ENCODE measurements around the gene ITPR2.
"Not testable (repeated sequence)": the region's sequence is repeated elsewhere in the genome, so short reads cannot be mapped to it uniquely, and the experiment has no call there.

The ITPR2 gene

DNA sequence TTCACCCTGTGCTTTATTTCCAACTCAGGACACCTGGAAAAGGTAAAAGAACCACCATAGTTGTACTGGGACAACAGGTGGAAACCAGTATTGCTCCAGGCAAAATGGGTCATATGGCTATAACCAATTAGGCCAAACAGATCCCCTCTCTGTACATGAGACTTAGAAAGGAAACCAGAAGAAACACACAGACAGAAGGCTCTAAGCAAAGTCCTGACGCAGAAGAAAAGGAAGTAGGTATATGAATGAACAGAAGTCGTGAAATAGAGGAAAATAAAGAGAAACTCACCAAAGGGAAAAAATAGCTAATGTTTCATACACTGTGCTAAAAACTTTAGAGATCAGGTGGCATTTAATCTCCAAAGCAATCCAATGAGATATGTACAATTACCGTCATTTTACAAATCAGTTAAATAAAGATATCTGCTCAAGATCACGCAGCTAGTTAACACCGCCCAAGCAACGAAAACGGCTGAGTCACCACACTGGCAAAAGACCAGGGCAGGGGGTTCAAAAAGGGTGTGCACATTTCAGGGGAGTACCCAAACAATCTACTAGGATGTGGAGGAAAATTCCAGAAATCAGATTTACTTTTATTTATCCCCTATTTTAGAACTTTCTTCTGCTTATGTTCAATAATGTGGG lies 82.3 kb downstream of the ITPR2 start:
- DNase-seq = no peak

DNA sequence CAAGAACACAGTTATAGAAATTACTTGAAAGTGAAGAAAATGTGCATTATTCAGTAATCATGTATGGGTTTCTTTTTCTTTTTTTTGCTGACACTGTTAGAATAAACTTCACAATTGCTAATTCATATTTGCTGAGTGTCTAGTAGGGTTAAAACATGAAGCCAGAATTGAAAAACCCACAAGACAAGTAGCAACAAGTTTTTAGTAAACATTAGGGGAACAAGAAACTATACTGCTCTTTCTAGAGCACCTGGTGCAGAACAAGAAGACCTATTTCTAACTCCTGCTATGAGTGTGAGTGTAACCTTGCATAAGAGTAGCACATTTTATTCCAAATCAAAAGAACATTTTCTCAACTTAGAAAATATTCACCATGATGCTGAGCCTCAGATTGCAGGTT lies 83.2 kb downstream of the ITPR2 start:
- DNase-seq = peak; percentile 23

DNA sequence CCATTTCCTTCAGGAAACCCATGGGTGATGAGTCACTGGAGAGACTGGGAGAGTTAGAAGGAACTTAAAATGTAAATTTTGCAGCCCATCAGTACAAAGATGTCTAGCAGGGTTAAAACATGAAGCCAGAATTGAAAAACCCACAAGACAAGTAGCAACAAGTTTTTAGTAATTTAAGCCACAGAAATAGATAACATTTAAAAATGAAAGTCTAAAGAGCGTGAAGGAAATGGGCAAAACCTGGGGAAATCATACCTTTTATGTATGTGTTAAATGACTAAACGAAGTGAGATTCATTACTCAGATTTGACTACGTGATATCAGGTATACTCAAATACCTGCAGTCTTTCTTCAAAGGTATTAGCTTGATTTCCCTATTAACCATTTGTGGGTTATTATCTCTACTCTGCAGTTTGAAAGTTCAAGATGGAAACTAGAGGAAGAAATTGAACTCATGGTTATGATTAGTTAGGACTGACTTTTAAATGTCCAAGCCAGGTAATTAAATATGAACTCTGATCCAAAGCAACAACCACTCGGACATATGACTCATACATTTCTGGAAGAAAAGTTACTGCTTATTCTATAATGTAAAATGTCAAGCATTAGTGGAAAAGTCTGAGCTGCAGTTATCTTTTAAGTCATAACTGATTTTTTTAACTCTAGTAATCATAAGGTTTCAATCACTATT lies 84.1 kb downstream of the ITPR2 start:
- DNase-seq = no peak

DNA sequence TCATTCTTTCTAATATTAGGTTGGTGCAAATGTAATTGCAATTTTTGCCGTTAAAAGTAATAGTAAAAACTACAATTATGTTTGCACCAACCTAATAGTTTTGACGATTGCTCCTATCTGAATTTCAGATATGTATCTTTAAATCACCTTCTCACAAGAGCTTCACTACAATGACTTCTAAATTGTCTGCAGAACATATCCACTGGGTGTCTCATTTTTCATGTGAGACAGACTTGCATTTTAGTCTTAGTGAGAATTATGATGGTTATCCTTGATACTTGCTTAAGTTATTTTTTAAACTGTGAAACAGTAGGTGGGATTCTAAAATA lies 84.6 kb downstream of the ITPR2 start:
- DNase-seq = no peak

DNA sequence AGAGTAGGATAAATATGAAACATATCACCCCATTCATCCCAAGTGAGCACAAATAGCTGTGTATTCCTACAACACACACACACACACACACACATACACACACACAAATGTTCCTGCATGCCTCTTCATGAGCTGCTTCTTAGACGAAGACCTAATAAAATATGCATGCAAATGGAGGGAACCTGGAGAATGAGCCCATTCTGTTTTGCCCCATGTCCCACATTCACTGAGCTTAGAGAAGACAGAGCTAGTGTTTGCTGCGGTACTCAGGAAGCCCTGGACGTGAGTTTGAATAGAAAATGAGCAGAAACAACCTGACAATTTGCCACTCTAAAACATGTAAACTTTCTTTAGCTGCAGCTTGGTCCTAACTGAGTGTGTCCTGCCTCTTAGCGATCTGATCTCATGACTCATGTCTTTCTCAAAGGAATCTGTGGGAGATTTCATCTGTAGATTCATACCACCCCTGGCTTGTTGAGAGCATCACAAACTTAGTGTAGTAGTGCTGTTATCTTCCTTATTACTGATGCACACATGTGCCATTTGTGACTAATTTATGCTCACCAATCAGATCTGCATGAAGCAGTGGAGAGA lies 86.8 kb downstream of the ITPR2 start:
- no peak for DNase-seq

- DNase-seq = peak; percentile 37
Measured at GRCh38 chr12:26744697-26745440, 88.1 kb downstream of the ITPR2 start.

DNA sequence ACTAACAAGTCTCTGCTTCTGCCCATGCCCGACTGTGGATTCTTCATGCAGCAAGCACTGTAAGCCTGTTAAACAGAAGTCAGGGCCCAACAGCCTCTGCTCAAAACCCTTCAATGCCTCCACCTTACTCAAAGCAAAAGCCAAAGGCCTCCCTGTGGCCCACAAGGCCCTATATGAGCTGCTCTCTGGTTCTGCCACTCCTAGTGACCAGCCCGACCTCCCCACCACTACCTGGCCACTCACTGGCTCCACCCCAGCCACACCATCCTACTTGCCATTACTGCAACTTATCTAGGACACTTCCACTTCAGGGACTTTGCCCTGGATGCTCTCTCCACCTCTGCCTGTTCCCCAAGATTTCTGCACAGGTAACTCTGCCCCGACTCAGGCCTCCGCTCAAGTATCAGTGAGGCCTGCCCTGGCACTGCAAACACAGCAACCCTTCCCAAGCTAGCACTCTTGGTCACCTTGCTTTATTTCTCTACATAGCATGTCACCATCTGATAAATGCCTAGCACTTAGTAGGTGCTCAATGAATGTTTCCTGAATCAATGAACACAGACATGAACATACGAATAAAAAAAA lies 88.9 kb downstream of the ITPR2 start:
- no peak for DNase-seq

GRCh38 chr12:26741584-26742227 lies 91.3 kb downstream of the ITPR2 start:
- DNase-seq = peak; percentile 32

GRCh38 chr12:26740991-26741390 lies 92.0 kb downstream of the ITPR2 start:
- peak; percentile 92 for DNase-seq

DNA sequence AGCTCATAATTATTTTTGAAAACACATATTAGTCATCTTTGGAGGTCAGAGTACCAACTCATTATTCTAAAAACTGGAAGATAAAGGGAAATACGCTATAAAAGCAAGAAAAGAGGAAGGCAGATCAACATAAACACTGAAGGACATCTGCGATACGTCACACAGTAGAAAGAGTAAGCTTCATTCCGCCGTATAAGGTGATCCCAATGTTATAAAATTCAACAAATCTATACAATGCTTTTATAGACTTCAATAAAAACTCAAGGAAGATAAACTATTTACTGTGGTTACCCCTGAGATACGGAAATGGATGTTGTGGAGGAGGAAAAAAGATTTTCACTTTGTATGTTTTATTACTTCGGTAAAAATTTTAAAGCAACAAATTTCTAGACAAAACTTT lies 92.6 kb downstream of the ITPR2 start:
- no peak for DNase-seq

DNA sequence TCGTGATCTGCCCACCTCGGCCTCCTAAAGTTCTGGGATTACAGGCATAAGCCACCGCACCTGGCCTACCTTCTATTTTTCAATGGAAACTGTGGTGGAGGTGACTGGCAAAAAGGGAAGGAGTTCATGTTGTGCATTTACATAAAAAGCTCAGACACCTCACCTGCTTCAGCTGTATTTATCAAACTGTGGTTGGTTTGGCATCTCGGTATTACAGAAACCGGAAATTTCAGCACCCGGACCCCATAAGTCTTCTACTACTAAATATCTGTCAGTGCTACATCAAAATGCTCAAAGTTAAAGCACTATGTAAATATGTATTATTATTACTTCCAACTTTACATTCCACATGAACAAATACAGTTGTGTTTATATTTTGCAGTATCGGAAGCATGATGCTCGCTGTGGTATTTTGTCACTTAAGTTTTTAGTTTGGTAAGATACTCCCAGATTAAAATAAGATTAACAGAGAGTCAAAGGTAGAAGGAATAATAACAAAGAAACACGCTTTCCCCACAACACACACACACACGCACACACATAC lies 95.4 kb downstream of the ITPR2 start:
- DNase-seq = no peak

DNA sequence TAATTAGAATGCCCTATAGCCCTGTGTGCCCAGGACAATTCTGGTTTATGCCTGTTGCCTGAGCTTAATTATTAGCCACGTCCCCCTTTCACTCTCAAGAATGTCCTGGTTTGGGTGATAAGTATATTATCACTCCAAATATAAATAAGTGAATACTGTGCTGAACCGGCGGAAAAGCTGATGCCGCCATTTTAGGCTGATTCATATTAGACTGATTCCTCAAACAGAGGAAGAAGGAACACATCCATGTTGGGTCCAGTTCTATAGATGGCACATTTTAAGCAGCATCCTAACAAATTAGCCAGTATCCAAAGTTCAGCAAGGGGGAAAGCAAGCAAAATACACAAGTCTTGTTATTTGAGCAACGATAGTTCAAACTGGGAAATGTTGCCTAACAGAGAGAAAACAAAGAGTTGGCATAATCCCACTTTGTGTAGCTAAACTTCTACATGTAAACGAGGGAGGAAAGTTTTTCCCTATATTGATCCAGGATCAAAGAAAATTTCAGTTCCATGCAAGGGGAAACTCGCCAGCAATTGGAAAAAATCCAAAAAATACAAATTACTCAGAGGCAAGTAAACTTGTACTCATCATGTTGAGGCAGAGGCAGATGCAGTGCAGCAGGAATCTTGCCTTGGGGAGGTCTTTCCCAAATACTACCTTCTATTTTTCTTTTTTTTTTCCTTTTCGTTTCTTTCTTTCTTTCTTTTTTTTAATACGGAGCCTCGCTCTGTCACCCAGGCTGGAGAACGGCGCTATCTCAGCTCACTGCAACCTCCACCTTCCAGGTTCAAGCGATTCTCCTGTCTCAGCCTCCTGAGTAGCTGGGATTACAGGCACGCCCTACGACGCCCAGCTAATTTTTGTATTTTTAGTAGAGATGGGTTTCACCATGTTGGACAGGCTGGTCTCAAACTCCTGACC lies 96.2 kb downstream of the ITPR2 start:
- DNase-seq = no peak

GRCh38 chr12:26735249-26735639 lies 97.8 kb downstream of the ITPR2 start:
- no peak for DNase-seq

- DNase-seq = no peak
Measured at GRCh38 chr12:26734510-26735248, 98.3 kb downstream of the ITPR2 start.

DNA sequence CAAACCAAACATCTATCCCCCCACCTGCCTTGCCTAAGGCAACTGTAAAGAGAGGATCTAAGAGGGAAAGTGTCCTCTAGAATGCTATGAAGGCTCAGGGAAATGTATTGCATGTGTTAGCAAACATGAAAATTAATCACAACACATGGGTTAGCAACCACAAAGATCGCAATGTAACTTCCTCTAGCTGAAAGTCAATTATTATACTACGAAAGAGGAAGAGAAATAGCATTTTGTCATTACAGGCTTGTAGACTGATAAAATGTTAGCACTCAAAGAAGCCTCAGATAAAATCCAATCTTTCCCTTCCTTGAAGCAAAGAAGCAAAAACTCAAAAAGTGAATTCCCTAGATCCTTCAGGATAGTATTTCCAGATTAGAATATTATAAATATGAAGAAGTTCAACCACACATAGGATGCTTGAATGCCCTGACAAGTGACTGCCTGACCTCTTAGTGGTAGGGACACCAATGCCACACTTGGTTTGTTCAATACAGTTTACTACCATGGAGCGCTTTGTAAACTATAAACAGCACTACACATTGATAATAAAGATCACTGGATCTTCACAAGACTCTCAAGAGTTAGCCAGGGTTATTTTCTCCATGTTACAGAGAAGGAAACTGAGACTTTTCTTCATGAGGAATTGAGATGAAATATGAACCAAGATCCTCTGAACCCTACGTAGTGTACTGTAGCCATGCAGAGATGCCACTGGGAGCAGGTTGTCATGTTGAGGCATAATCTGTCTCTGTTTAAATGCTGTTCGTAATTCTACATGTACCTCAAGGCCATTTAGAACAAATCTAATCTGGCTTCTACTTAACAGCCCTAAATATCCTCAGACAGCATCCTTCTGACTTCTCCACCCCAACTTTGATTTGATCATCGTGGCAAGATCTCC lies 100.7 kb downstream of the ITPR2 start:
- DNase-seq = no peak

DNA sequence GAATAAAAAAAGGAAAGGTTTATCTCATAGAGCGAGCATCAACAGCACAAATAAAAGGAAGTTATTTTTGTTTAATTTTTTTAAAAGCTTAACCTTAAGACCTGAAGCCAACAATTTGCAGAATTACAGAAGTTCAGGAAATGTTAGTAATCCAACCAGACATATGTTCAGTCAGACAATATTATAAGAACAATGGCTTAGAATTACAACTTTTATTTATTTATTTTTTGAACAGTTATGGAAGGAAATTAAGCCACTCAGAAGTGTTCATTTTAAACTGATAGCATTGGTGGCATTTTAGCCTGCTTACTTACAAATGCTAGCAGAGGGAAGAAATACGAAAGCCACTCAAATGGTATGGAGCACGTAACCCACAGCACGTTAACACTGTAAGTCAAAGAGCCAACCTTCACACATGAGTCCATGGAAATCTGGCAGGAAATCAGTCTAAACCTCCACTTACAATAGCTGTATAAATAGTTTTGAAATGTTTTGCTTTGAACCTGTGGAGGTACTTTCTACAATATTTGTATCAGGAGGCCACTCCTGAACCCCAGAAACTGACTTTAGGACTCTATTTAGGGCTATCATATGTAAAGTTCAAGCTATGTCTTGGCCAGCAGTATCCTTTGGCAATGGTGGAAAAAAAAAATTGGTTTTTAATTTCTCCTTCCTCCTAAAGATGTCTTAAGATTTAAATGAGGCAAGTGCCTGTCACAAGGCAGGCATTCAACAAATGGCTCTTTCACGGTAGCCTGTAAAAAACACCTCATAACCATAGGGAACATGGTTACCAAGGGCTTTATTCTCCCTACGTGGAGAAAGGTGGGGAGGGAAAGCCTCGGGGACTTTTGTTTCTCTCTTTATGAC lies 102.3 kb downstream of the ITPR2 start:
- no peak for DNase-seq

GRCh38 chr12:26729137-26729671 lies 103.8 kb downstream of the ITPR2 start:
- DNase-seq = not testable (repeated sequence)

Measured in NCI-H2171 treated with DMSO at 0.1 percent for 48 hours (cell line).